Activated CD4-positive, CD25-positive, alpha-beta regulatory T cell treated with anti-CD3 and anti-CD28 coated beads, Interleukin-2, amount 50 U/mL, for 24 hours (primary cell): ENCODE data around the gene ZNF862.

Experiments
- ATAC-seq, 2 donors: fragments of 150-1000 bp; cut with Tn5 transposase; one replicate each; pipeline ENCODE4 v1.10.0; 2021; ENCODE audit warnings: mild to moderate bottlenecking in 1 of 2, moderate library complexity in 1 of 2

Gene ZNF862

DNA sequence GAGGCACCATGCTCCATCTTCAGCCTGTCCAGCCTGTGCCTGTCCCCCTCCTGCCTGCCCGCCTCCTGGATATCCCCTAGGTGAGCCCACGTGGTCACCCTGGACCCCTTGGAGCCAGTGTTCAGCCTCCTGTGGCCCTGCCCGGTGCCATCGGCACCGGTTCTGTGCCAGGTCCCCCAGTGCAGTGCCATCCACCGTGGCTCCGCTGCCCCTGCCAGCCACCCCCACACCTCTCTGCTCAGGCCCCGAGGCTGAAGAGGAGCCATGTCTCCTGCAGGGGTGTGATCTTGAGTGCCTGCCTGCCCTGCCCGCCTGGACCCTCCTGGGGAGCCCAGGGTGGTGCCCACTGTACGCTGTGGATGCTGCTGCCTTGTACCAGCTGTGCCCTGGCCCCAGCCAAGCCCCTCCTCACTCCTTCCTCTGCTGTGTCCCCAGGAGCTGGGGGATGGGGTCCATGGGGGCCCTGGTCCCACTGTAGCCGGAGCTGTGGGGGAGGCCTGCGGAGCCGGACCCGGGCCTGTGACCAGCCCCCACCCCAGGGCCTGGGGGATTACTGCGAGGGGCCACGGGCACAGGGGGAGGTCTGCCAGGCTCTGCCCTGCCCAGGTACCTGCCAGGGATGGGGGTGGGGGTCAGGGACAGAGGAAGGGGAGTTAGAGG lies 26.2 kb upstream of the ZNF862 start:
- ATAC-seq, result no peak

DNA sequence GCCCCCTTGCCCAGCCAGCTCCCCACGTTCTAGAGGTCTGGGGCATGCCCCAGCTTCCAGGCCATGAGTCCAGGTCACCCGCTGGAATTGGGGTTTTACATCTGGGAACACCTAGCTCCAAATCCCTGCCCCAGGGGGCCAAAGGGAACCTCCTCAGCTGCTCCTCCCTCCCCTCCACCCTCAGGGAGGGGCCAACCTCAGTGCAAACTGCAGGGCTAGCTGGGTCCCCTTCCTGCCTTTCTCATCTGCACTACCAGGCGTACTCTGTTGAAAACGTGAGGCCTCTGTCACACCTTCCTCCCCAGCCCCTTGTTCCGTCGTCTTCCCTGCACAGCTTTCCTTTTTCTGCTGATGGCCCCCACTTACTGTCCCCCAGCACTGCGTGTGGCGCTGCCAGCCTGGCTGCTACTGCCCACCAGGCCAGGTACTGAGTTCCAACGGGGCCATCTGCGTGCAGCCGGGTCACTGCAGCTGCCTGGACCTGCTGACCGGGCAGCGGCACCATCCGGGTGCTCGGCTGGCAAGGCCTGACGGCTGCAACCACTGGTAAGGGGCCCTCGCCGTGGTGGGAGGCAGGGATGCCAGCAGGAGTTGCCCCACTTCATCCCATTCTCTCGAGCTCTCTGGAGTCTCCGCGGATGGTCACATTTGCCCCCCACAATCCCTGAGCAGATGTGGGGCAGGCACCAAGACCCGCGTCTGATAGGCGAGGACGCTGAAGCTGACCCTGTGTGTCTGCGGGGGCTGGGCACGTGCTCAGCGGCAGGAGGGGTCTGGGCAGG lies 24.7 kb upstream of the ZNF862 start:
- ATAC-seq, result no peak

DNA sequence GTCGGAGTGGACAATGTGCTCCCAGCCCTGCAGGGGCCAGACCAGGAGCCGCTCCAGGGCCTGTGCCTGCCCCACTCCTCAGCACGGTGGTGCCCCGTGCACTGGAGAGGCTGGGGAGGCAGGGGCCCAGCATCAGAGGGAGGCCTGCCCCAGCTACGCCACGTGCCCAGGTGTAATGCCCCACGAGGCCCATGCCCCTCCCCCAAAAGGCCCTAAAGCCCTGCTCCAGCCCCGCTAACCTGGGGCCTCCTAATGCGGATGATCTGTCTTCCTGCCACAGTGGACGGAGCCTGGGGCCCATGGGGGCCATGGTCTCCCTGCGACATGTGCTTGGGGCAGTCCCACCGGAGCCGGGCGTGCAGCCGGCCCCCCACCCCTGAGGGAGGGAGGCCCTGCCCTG lies 23.7 kb upstream of the ZNF862 start:
- ATAC-seq, result no peak

DNA sequence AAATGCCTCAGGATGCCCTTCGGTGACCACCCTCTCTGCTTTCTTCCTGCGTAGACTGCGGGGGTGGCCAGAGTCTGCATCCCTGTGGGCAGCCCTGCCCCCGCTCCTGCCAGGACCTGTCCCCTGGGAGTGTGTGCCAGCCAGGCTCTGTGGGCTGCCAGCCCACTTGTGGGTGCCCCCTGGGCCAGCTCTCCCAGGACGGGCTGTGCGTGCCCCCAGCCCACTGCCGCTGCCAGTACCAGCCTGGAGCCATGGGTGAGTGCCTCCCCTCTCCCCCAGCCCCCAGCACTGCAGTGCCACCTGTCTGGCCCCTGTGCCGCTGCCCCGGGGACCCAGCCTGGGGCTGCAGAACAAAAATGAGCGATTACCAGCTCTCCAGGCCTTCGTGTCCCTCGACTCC lies 23.1 kb upstream of the ZNF862 start:
- no peak for ATAC-seq

DNA sequence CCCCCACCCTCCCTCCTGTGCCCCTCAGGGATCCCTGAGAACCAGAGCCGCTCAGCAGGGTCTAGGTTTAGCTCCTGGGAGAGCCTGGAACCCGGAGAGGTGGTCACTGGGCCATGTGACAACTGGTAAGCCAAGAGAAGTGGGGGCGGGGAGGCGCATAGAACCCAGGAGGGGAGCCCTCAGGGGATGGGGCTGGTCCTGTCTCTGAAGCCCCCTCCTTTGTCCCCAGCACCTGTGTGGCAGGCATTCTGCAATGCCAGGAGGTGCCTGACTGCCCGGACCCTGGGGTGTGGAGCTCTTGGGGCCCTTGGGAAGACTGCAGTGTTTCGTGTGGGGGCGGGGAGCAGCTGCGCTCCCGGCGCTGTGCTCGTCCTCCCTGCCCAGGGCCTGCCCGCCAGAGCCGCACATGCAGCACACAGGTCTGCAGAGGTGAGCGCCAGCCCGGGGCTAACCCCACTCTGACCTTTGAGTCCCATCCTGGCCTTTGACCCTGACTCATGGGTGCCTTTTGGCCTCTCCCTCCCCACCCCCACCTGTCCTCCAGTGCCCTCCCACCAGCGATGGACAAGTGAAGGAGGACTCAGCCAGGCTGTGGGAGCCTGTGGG lies 22.4 kb upstream of the ZNF862 start:
- ATAC-seq, result no peak

DNA sequence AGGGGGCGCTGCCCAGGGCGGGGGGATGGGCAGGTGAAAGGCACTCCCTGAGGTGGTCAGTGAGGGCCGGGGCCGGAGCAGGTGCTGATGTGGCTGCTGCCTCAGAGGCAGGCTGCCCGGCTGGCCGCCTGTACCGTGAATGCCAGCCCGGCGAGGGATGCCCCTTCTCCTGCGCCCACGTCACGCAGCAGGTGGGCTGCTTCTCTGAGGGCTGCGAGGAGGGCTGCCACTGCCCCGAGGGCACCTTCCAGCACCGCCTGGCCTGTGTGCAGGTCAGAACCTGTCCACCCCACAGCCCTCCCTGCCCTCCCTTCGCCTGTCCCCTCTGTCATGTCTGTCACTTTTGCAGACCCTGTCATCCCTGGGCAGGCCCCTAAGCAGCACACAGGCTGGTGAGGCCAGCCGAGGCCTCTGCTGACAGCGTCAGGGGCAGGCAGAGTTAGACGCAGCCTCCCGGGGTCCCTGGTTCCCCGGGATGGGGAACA lies 21.9 kb upstream of the ZNF862 start:
- no peak for ATAC-seq

DNA sequence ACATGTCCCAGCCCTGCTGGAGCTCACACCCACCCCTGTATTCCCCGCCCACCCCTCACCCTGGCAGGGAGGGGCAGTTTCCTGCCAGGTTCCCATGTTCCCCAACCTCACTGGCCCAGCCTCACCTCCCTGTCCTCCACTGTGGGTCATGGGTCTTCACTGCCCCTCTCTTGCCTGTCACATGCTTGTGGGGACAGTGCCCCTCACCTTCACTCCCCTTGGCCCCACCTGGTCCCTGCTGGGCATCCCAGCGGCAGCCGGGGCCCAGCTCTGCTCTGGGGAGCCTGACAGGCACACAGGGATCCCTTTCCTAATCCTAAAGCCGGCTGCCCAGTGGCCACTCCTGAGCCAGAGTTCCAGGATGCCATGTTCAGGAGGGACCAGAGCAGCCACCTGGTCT lies 21.4 kb upstream of the ZNF862 start:
- ATAC-seq, result no peak

DNA sequence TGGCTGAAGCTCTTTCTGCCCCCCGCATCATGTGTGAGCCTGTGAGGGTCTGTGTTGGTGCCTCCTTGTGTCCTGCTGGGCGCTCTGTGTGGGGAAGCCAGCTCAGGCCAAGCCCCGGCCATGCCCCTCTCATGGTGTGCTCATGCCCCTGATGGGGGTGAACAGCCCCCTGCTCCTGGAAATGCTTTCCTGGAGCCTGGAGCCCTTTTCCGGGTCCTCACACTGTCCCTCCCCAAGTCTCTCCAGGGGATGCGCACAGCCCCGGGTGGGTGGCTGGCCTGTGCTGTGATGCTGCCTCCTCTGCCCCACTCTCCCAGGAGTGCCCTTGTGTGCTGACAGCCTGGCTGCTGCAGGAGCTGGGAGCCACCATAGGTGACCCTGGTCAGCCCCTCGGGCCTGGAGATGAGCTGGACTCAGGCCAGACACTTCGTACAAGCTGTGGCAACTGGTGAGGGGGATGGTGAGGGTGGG lies 20.8 kb upstream of the ZNF862 start:
- ATAC-seq, result no peak

DNA sequence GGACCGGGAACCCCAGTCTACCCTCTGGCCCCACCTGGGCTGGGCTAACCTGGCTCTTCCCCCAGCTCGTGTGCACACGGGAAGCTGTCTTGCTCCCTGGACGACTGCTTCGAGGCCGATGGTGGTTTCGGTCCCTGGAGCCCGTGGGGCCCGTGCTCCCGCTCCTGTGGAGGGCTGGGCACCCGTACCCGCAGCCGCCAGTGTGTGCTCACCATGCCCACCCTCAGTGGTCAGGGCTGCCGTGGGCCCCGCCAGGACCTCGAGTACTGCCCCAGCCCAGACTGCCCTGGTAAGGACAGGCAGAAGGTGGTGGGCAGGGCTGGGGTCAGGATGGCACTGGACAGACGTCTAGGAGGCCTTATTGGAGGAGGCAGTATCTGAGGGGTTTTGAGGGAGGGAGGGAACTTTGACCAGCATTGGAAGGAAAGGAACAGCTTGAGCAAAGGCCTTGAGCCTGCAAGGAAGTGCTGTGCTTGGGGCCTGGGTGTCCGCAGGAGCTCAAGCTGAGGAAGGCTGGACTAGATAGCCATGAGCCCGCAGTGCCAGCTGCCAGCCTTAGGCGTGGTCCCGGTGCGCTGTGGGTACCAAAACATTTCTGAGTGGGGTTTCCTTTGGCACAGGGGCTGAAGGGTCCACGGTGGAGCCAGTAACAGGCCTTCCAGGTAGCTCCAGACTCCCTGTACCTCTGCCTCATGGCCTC lies 20.2 kb upstream of the ZNF862 start:
- ATAC-seq, result no peak

DNA sequence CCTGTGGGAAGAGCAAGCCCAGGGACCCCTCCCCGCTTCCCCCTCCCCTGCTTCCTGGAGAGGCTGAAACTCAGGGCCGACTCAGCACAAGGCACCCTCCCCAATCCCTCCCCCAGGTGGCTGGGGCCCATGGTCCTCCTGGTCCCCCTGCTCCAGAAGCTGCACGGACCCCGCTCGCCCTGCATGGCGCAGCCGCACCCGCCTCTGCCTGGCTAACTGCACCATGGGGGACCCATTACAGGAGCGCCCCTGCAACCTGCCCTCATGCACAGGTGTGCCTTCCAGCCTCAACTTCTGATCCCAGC lies 19.7 kb upstream of the ZNF862 start:
- ATAC-seq, result no peak

DNA sequence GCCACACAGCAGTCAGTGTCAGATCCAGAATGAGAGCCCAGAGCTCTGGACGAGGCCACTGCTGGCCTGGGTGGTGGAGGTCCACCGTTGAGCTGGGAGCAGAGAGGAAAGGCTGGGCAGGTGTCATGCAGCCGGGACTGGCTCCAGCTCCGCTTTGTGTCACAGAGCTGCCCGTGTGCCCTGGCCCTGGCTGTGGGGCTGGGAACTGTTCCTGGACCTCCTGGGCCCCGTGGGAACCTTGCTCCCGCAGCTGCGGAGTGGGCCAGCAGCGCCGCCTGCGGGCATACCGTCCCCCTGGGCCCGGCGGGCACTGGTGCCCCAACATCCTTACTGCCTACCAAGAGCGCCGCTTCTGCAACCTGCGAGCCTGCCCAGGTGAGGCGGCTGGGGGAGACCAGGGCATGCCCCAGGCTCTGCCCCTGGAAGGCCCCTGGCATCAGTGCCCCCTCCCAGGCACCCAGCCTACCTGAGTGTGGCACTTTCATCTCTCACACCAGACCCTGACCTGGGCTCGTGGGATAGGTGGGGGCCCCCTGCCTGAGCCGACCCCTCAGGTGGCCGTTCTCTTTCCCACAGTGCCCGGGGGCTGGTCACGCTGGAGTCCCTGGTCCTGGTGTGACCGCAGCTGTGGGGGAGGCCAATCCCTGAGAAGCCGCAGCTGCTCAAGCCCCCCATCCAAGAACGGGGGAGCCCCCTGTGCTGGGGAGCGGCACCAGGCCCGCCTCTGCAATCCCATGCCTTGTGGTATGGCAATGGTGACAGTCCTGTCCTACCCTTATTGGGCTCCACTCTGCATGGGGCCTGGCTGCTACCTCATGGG lies 18.8 kb upstream of the ZNF862 start:
- no peak for ATAC-seq

DNA sequence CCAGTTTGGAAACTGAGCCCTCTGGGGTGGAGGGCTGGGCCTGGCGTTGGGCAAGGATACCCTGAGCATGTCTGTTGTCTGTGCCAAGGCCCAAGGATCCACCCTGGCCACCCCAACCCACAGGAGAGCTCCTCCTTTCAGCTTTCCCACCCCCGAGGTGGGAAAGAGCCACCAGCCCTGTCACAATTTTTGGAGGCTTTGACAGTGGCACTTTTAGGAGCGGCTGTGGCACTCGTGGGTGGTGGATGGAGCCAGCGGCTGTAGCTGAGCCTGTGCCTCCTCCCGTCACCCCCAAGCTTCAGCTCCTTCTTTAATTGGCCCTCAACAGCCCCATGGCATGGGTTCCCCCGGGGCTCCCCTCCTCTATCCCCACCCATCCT lies 18.2 kb upstream of the ZNF862 start:
- ATAC-seq, result no peak

DNA sequence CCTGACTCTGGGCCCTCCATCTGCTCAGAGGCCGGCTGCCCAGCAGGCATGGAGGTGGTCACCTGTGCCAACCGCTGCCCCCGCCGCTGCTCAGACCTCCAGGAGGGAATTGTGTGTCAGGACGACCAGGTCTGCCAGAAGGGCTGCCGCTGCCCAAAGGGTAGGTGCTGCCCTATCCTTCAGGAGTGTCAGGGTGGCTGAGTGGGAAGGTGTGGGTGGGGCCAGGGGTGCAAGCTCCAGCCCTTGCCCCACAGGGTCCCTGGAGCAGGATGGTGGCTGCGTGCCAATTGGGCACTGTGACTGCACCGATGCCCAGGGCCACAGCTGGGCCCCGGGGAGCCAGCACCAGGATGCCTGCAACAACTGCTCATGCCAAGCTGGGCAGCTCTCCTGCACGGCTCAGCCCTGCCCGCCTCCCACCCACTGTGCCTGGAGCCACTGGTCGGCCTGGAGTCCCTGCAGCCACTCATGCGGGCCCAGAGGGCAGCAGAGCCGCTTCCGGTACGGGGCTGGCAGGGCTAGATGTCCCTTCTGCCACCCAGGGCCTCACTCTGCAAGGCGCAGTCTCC lies 17.5 kb upstream of the ZNF862 start:
- no peak for ATAC-seq

DNA sequence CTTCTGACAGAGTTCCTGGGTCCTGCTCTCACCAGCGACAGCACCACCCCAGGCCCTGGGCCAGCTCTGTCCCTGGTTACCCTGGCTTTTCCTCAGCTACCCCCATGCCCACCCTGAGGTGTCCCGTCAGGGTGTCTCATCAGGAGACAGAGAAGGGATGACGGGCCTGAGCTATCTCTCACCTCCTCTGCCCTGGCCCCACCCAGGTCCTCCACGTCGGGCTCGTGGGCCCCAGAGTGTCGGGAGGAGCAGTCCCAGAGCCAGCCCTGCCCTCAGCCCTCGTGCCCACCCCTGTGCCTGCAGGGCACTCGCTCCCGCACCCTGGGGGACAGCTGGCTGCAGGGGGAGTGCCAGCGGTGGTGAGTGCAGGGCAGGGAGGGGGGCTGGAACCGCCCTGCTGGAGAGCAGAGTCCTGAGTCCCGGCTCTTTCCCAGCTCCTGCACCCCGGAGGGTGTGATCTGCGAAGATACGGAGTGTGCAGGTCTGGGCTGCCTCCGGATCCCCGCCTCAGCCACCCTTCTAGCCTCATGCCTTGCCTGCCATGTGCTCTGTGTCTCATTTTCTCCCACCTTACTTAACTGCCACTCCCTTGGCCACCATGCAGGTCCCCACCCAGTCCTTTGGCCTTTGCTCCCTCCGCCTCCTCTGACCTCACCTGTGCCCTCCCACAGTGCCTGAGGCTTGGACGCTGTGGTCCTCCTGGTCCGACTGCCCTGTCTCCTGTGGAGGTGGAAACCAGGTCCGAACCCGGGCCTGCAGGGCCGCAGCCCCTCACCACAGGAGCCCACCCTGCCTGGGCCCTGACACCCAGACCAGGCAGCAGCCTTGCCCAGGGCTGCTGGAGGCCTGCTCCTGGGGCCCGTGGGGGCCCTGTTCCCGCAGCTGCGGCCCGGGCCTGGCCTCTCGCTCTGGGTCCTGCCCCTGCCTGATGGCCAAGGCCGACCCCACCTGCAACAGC lies 16.7 kb upstream of the ZNF862 start:
- no peak for ATAC-seq

DNA sequence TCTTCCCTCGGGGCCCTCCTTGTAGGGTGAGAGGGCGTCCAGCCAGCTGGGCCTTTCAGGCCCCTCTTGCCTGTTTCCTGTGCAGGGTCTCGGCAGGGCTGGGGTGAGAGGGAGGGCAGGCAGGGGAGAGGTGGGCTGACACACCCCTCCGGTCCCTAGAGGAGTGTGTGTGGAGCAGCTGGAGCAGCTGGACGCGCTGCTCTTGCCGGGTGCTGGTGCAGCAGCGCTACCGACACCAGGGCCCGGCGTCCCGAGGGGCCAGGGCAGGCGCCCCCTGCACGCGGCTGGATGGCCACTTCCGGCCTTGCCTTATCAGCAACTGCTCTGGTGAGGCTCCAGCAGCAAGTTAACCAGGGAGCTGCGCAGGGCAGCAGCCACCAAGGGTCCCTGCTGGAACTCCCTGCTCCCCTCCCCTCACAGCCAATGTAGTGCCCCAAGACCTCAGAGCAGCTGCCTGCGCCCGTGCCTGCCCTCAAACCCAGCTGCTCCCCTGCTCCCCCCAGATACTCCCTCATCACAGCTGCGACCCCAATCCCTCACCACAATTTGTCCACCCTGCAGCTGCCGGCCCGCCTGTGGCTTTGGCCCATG lies 15.7 kb upstream of the ZNF862 start:
- ATAC-seq, result no peak

DNA sequence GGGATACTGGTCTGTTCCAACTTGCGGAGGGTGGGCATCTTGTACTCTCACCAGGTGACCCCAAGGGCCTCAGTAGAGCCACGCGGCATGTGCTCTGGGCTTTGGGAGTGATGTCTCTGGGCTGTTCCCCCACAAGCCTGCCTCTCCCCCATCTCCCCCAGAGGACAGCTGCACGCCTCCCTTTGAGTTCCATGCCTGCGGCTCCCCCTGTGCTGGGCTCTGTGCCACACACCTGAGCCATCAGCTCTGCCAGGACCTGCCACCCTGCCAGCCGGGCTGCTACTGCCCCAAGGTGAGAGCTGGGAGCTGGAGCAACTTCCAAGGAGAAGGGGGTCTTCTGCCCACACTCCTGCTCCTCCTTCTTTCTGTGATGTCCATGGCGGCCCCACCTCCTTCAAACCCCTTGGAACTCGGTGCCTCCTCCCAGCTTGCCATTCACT lies 15.0 kb upstream of the ZNF862 start:
- no peak for ATAC-seq

DNA sequence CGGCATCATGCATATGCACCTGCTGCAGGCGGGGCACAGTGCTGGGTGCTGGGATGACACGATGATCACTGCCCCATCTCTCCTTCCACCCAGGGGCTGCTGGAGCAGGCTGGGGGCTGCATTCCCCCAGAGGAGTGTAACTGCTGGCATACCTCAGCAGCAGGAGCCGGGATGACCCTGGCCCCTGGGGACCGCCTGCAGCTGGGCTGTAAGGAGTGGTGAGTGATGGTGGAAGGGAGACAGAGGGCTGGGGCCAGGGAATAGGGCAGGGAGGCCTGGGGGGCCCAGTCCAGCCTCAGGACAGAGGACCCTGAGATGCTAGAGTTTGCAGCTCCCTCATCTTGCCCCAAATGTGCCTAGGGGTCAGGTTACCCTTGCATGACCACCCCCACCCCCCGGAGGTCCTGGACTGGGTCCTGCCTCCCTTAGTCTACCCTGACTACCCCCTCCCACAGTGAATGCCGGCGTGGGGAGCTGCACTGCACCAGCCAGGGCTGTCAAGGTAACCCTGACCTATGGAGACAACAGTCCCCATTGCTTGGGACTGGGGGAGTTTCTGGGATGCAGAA lies 14.5 kb upstream of the ZNF862 start:
- ATAC-seq, result no peak

DNA sequence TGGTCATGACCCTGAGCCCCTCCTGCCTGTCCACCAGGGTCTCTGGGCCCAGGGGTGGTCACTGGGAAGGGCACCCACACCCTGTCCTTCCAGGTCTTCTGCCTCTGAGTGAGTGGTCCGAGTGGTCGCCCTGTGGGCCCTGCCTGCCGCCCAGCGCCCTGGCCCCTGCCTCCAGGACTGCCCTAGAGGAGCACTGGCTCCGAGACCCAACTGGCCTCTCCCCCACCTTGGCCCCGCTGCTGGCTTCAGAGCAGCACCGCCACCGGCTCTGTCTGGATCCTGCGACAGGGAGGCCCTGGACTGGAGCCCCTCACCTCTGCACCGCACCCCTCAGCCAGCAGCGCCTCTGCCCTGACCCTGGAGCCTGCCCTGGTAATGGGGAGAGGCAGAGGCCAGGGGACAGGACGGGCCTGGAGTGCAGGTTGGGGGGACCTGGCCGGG lies 13.9 kb upstream of the ZNF862 start:
- no peak for ATAC-seq

DNA sequence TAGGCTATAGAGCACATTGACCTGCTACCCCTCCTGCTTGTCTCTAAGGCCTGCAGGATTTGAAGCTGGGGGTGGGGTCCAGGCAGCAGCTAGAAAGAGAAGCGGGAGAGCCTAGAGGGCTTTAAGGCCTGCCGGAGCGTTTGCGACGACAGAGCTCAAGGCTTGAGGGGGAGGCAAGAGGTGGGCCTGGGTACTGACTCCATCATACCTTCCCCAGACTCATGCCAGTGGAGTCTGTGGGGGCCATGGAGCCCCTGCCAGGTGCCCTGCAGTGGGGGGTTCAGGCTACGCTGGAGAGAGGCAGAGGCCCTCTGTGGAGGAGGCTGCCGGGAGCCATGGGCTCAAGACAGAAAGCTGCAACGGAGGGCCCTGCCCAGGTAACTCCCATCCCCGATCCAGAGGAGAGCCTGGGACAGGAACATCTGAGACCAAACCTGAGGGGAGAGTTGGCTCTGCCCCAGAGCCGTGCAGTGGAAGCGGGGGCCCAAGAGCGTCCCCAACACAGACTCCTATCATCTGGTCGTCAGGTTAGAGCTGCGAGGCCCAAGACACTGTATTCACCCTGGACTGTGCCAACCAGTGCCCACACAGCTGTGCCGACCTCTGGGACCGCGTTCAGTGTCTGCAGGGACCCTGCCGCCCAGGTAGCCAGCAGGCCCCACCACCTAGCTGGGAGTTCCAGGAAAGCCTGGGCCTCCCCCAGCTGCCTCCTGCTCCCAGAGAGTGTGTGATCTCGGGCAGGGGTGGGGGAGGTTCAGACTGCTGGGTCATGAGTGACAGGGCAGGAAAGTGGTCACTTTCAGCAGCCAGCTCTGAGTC lies 13.2 kb upstream of the ZNF862 start:
- no peak for ATAC-seq
